Ishikawa (cell line): ENCODE results near the gene CHMP4B.
A peak's percentile ranks its signal among the peaks of the same experiment; 100 is the strongest.

Source experiments
- CEBPB ChIP-seq: IDR thresholded peaks from 2 replicates; pipeline ENCODE4 v1.6.1; 2012
- CREB1 ChIP-seq: IDR thresholded peaks from 2 replicates; pipeline ENCODE4 v1.6.1; 2012; ENCODE audit warnings: low read depth
- EGR1 ChIP-seq: IDR thresholded peaks from 2 replicates; pipeline ENCODE4 v1.6.1; 2012
- EP300 ChIP-seq: IDR thresholded peaks from 2 replicates; pipeline ENCODE4 v1.6.1; 2012; ENCODE audit warnings: borderline replicate concordance
- FOXM1 ChIP-seq: IDR thresholded peaks from 2 replicates; pipeline ENCODE4 v1.6.1; 2012; ENCODE audit warnings: low read depth, borderline replicate concordance
- MAX ChIP-seq: IDR thresholded peaks from 2 replicates; pipeline ENCODE4 v1.6.1; 2012
- NFIC ChIP-seq: IDR thresholded peaks from 2 replicates; pipeline ENCODE4 v1.6.1; 2012
- RAD21 ChIP-seq: IDR thresholded peaks from 2 replicates; pipeline ENCODE4 v1.6.1; 2012; ENCODE audit warnings: low read depth
- TAF1 ChIP-seq: IDR thresholded peaks from 2 replicates; pipeline ENCODE4 v1.6.1; 2012; ENCODE audit warnings: low read depth, mild to moderate bottlenecking
- TCF12 ChIP-seq: IDR thresholded peaks from 2 replicates; pipeline ENCODE4 v1.6.1; 2012; ENCODE audit warnings: low read depth
- TEAD4 ChIP-seq: IDR thresholded peaks from 2 replicates; pipeline ENCODE4 v1.6.1; 2012
- YY1 ChIP-seq: IDR thresholded peaks from 2 replicates; pipeline ENCODE4 v1.6.1; 2012; ENCODE audit warnings: low read depth
- ZBTB7A ChIP-seq: IDR thresholded peaks from 2 replicates; pipeline ENCODE4 v1.6.1; 2012; ENCODE audit warnings: low read depth
- TF ChIP-seq, protein P1 (sequence below): IDR thresholded peaks from 2 replicates; pipeline ENCODE4 v1.6.1; 2012; ENCODE audit warnings: low read depth, mild to moderate bottlenecking
- TF ChIP-seq, protein P2 (sequence below): IDR thresholded peaks from 2 replicates; pipeline ENCODE4 v1.6.1; 2012

The CHMP4B gene

GRCh38 chr20:33864324-33864963 is 53.3 kb downstream of the CHMP4B start:
- TF ChIP-seq CREB1 (no peak), TCF12 (no peak)

DNA sequence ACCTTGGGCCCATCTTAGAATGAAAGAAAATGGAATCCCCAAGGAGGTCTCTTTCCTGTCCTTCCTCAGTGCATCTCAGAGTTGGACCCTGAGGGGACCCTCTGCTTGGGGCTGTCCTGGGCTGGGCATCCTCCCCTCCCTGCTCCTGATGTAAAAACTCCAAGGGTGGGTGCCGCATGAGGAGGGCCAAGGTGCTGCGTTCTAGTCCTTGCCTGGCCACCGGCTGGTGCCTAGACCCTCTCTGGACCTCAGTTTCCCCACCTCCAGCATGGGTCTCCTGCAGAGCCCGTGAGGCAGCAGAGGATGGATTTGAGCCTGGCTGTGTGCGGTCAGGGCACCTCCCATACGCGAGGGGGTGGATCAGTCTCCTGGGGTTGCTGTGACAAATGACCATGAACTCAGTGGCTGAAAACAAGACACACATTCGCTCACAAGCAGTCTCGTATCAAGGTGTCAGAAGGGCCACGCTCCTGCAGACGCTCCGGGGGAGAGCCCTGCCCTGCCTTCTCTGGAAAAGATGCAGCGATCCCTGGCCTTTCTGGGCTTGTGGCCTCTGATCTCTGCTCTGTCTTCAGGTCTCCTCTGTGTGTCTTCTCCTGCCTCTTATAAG is 54.7 kb downstream of the CHMP4B start:
- TF ChIP-seq EP300, result no peak
- TF ChIP-seq CEBPB, result no peak
- TF ChIP-seq, protein P1, sequence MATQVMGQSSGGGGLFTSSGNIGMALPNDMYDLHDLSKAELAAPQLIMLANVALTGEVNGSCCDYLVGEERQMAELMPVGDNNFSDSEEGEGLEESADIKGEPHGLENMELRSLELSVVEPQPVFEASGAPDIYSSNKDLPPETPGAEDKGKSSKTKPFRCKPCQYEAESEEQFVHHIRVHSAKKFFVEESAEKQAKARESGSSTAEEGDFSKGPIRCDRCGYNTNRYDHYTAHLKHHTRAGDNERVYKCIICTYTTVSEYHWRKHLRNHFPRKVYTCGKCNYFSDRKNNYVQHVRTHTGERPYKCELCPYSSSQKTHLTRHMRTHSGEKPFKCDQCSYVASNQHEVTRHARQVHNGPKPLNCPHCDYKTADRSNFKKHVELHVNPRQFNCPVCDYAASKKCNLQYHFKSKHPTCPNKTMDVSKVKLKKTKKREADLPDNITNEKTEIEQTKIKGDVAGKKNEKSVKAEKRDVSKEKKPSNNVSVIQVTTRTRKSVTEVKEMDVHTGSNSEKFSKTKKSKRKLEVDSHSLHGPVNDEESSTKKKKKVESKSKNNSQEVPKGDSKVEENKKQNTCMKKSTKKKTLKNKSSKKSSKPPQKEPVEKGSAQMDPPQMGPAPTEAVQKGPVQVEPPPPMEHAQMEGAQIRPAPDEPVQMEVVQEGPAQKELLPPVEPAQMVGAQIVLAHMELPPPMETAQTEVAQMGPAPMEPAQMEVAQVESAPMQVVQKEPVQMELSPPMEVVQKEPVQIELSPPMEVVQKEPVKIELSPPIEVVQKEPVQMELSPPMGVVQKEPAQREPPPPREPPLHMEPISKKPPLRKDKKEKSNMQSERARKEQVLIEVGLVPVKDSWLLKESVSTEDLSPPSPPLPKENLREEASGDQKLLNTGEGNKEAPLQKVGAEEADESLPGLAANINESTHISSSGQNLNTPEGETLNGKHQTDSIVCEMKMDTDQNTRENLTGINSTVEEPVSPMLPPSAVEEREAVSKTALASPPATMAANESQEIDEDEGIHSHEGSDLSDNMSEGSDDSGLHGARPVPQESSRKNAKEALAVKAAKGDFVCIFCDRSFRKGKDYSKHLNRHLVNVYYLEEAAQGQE, result no peak
- TF ChIP-seq MAX, result no peak
- no peak for TF ChIP-seq TCF12
- TF ChIP-seq YY1, result no peak
- no peak for TF ChIP-seq RAD21
- TF ChIP-seq TEAD4, result no peak
- no peak for TF ChIP-seq CREB1
- TF ChIP-seq, protein P2, sequence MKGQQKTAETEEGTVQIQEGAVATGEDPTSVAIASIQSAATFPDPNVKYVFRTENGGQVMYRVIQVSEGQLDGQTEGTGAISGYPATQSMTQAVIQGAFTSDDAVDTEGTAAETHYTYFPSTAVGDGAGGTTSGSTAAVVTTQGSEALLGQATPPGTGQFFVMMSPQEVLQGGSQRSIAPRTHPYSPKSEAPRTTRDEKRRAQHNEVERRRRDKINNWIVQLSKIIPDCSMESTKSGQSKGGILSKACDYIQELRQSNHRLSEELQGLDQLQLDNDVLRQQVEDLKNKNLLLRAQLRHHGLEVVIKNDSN, result no peak
- no peak for TF ChIP-seq EGR1

DNA sequence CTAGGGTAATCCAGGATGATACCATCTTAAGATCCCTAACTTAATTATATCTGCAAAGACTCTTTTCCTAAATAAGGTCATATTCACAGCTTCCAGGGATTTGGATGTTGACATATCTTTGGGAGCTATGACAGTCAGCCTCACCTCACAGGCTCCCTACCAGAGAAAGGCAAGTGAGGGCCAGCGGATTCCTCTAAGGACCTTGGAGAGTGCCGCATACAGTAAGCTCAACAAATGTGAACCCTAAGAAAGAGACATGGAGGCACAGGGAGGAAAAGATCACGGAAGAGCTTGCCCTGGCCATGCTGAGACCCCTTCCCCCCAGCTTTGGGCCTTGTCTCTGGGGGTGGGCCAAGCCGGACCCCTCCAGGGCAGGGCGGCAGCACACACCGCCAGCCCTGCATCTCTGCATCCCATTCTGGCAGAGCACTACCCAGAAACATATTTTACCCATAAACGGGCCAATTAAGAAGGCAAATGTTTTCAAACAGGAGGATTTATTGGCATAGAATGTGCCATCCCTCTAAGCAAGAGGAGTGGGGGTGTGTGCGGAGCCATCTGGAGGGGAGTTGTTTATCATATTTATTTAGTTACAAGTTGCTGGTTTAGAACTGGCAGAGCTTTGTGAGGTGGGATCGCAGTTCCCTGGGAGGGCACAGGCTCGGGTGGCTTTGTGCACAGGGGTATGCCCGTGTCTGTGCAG is 55.4 kb downstream of the CHMP4B start:
- TF ChIP-seq, protein P1, result peak; percentile 82
- TF ChIP-seq CREB1, result no peak

DNA sequence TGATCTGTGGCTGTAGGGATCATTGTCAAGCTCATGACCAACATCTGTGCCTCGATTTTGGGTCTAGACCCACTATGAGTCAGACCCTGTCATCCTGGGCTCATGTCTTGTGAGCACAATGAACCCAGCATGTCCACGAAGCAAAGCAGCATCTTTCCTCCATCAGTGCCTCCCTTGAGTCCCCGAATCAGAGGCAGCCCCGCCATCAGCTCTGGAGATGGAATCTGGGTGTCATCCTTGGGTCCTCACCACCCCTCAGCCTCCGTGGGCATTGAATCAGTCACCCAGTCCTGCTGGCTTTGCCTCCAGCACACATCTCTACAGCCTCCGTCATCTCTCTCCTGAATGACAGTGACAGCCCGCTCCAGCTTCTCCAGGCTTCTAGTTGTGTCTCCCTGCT is 56.9 kb downstream of the CHMP4B start:
- TF ChIP-seq, protein P1, result no peak
- TF ChIP-seq TAF1 (no peak), YY1 (no peak), EGR1 (no peak), TEAD4 (no peak), NFIC (no peak), EP300 (no peak), CEBPB (no peak), RAD21 (no peak), FOXM1 (no peak), MAX (no peak), ZBTB7A (no peak), CREB1 (no peak), TCF12 (no peak)
- TF ChIP-seq, protein P2, result no peak
